ENCODE results near the gene PLXNB2.
A peak's percentile ranks its signal among the peaks of the same experiment; 100 is the strongest.

PLXNB2 gene

DNA sequence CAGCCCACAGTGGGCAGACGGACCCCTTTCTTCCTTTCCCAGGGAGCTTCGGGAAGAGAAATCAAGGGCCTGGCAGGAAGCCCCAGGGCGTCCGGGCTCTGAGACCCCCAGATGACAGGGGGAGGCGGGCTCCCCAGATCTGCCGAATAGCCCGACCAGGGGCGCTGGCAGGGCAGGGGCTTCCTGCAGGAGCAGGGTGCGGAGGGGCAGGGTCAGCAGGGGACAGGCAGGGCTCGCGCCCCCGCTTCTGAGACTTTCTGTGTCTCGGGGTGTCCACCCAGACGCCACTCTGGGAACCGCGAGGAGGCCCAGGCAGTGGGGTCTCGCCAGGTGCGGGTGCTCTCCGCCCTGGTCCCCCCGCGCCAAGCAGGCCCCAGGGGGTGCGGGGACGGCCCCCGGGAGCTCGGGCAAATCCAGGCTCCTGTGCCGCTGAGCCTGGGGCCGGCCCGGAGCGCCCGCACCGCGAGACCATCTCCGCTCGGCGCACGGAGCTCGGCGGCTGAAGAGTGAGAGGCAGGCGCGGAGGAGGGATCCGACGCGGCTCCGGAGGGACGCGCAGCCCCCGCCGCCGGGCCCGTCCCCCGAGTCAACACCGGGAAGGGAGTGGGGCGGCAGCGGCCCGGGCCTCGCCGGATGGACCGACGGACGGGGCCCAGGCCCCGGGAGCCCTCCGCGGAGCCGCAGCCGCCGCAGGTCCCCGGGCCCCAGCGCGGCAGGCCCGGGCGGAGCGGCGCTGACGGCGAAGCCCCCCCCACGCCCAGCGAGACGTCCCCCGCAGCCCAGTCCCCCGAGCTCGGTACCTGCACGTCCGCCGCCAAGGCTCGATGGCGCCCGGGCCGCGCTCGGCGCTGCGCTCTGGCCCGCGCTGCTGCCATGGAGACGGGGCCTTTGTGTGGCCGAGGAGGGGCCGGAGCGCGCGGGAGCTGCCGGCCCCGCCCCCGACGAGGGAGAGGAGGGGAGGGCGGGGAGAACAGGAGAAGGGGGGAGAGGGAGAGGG lies at the start of gene PLXNB2:
Gene PLXNB2, minus strand, starts transcription at position 894 of the 997 bp plus-strand sequence. CDS start 17,062 bp downstream, outside the sequence.
- no peak within 1 kb of the TSS; the same call in 1 of the 2 replicates for H3K9ac ChIP-seq (ENCODE audit: low read length)
- peaks cover 24% of the 10 kb centered on the region; the same call in 1 of the 2 replicates for H3K27me3 ChIP-seq (ENCODE audit: insufficient read depth, low read length)
- peak within 1 kb of the TSS; percentile 58 for H3K4me2 ChIP-seq (ENCODE audit: low read length)
- no peaks in the 10 kb centered on the region for H3K36me3 ChIP-seq (ENCODE audit: insufficient read depth, low read length)
- no peaks in the 10 kb centered on the region for H3K9me3 ChIP-seq (ENCODE audit: low read length)
- no peaks in the 10 kb centered on the region for H3K9me2 ChIP-seq (ENCODE audit: low read depth, low read length)
- no peaks in the 10 kb centered on the region for H3K79me2 ChIP-seq (ENCODE audit: insufficient read depth, low read length)
- no peaks in the 10 kb centered on the region for H4K20me1 ChIP-seq (ENCODE audit: insufficient read depth, low read length)
- no peaks in the 10 kb centered on the region for H3F3A ChIP-seq (ENCODE audit: insufficient read depth, low read length)
- H3K4me3 ChIP-seq (ENCODE audit: low read depth, low read length, poor library complexity, severe bottlenecking), result peak within 1 kb of the TSS; percentile 47
- no peak within 1 kb of the TSS for H2AFZ ChIP-seq (ENCODE audit: low read length)
- no peak within 1 kb of the TSS for H3K27ac ChIP-seq (ENCODE audit: low read depth, low read length, poor library complexity, severe bottlenecking)
- peaks cover 15% of the 10 kb centered on the region for H3K4me1 ChIP-seq (ENCODE audit: insufficient read depth, low read length, severe bottlenecking)
- no peak for TF ChIP-seq CTCF (IDR thresholded peaks at IDR 0.05; ENCODE audit: low read length)
- TF ChIP-seq EZH2 (IDR thresholded peaks at IDR 0.05; ENCODE audit: borderline replicate concordance, low read length), result no peak

DNA sequence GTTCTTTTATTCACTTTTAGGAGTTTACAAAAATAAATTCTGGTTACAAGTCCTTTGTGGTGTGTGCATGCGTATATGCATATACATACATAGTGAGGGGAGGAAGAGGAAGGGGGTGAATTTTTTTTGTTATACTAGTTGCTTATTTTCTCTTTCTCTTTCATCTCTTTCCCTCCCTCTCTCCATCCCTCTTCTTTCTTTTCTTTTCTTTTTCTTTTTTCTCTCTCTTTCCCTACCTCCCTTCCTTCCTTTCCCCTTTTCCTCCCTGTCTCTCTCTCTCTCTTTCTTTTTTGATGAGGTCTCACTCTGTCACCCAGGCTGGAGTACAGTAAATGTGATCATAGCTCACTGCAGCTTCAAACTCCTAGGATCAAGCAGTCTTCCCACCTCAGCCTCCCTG lies 49.8 kb upstream of the PLXNB2 start:
- Histone ChIP-seq H3K4me2 (ENCODE audit: low read length) (no peak overlapping the region), H3K9ac (ENCODE audit: low read length) (no peak overlapping the region), H3K9me3 (ENCODE audit: low read length) (no peaks in the 10 kb centered on the region), H3K27me3 (ENCODE audit: insufficient read depth, low read length) (no peaks in the 10 kb centered on the region), H3K27ac (ENCODE audit: low read depth, low read length, poor library complexity, severe bottlenecking) (no peak overlapping the region), H3K4me1 (ENCODE audit: insufficient read depth, low read length, severe bottlenecking) (no peaks in the 10 kb centered on the region), H3F3A (ENCODE audit: insufficient read depth, low read length) (no peaks in the 10 kb centered on the region), H4K20me1 (ENCODE audit: insufficient read depth, low read length) (no peaks in the 10 kb centered on the region), H3K9me2 (ENCODE audit: low read depth, low read length) (no peaks in the 10 kb centered on the region), H3K4me3 (ENCODE audit: low read depth, low read length, poor library complexity, severe bottlenecking) (no peak overlapping the region), H3K79me2 (ENCODE audit: insufficient read depth, low read length) (peaks cover 68% of the 10 kb centered on the region), H2AFZ (ENCODE audit: low read length) (no peak overlapping the region), H3K36me3 (ENCODE audit: insufficient read depth, low read length) (peaks cover 52% of the 10 kb centered on the region)
- TF ChIP-seq CTCF (IDR thresholded peaks at IDR 0.05; ENCODE audit: low read length), result no peak
- TF ChIP-seq EZH2 (IDR thresholded peaks at IDR 0.05; ENCODE audit: borderline replicate concordance, low read length), result no peak

DNA sequence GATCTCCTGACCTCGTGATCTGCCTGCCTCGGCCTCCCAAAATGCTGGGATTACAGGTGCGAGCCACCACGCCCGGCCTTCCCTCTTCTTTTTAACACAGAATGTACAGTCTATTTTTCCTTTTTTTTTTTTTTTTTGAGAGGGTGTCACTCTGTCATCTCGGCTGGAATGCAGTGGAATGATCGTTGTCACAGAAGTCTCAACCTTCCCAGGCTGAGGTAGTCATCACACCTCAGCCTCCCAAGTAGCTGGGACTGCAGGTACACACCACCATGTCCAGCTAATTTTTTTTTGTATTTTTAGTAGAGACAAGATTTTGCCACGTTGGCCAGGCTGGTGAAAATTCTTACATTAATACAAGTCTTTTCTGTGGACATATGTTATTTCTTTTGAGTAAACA lies 48.7 kb upstream of the PLXNB2 start:
- no peaks in the 10 kb centered on the region for H3K27me3 ChIP-seq (ENCODE audit: insufficient read depth, low read length)
- H3K9me3 ChIP-seq (ENCODE audit: low read length), result no peaks in the 10 kb centered on the region
- no peak overlapping the region for H3K9ac ChIP-seq (ENCODE audit: low read length)
- TF ChIP-seq CTCF (IDR thresholded peaks at IDR 0.05; ENCODE audit: low read length) (no peak), EZH2 (IDR thresholded peaks at IDR 0.05; ENCODE audit: borderline replicate concordance, low read length) (no peak)
- H3K27ac ChIP-seq (ENCODE audit: low read depth, low read length, poor library complexity, severe bottlenecking), result no peak overlapping the region
- H3K4me1 ChIP-seq (ENCODE audit: insufficient read depth, low read length, severe bottlenecking), result no peaks in the 10 kb centered on the region
- no peaks in the 10 kb centered on the region for H3F3A ChIP-seq (ENCODE audit: insufficient read depth, low read length)
- peaks cover 49% of the 10 kb centered on the region for H3K36me3 ChIP-seq (ENCODE audit: insufficient read depth, low read length)
- H4K20me1 ChIP-seq (ENCODE audit: insufficient read depth, low read length), result no peaks in the 10 kb centered on the region
- no peak overlapping the region for H3K4me2 ChIP-seq (ENCODE audit: low read length)
- H3K4me3 ChIP-seq (ENCODE audit: low read depth, low read length, poor library complexity, severe bottlenecking), result no peak overlapping the region
- H2AFZ ChIP-seq (ENCODE audit: low read length), result no peak overlapping the region
- H3K79me2 ChIP-seq (ENCODE audit: insufficient read depth, low read length), result peaks cover 57% of the 10 kb centered on the region
- H3K9me2 ChIP-seq (ENCODE audit: low read depth, low read length), result no peaks in the 10 kb centered on the region
